HEK293T (cell line): ENCODE data around the gene OR2V2.
A peak's percentile ranks its signal among the peaks of the same experiment; 100 is the strongest.
"Not testable (repeated sequence)": the region's sequence is repeated elsewhere in the genome, so short reads cannot be mapped to it uniquely, and the experiment has no call there.

Experiments
- CTCF ChIA-PET: fragments of 350-600 bp; formaldehyde crosslinking; extraction: SDS; loops from one replicate; lab custom pipeline; 2021; ENCODE audit warnings: antibody characterized with exemption, inconsistent platforms; lab: Yijun Ruan, JAX
- POLR2A ChIA-PET: fragments of 350-600 bp; formaldehyde crosslinking; extraction: SDS; loops from one replicate; lab custom pipeline; 2020; ENCODE audit warnings: antibody characterized with exemption, inconsistent platforms; lab: Yijun Ruan, JAX
- DNase-seq: peaks from one replicate; pipeline ENCODE4 v3.0.0; 2012; ENCODE audit warnings: mixed read lengths; ENCODE audit errors: extremely low spot score
- ARNT ChIP-seq: fragments of 450-650 bp; IDR thresholded peaks from 2 replicates; pipeline ENCODE4 v1.6.1; 2017; ENCODE audit warnings: mild to moderate bottlenecking
- BHLHE40 ChIP-seq: fragments of 450-650 bp; IDR thresholded peaks from 2 replicates; pipeline ENCODE4 v1.6.1; 2016; ENCODE audit warnings: mild to moderate bottlenecking, moderate library complexity, borderline replicate concordance
- CTBP1 ChIP-seq: fragments of 450-650 bp; IDR thresholded peaks from 2 replicates; pipeline ENCODE4 v1.6.1; 2016; ENCODE audit warnings: borderline replicate concordance
- ELF4 ChIP-seq: fragments of 450-650 bp; IDR thresholded peaks from 2 replicates; pipeline ENCODE4 v1.6.1; 2017; ENCODE audit warnings: antibody characterized with exemption
- FOXA1 ChIP-seq: fragments of 450-650 bp; IDR thresholded peaks from 2 replicates; pipeline ENCODE4 v1.6.1; 2016; ENCODE audit warnings: mild to moderate bottlenecking
- FOXK2 ChIP-seq: fragments of 450-650 bp; IDR thresholded peaks from 2 replicates; pipeline ENCODE4 v1.6.1; 2016; ENCODE audit warnings: mild to moderate bottlenecking
- FOXM1 ChIP-seq: fragments of 450-650 bp; IDR thresholded peaks from 2 replicates; pipeline ENCODE4 v1.6.1; 2017; ENCODE audit warnings: mild to moderate bottlenecking, borderline replicate concordance
- HDGF ChIP-seq: fragments of 450-650 bp; IDR thresholded peaks from 2 replicates; pipeline ENCODE4 v1.6.1; 2017; ENCODE audit warnings: antibody characterized with exemption, borderline replicate concordance
- L3MBTL2 ChIP-seq: fragments of 450-650 bp; conservative IDR thresholded peaks from 2 replicates; pipeline ENCODE4 v1.6.1; 2016; ENCODE audit warnings: mild to moderate bottlenecking
- LEF1 ChIP-seq: fragments of 450-650 bp; IDR thresholded peaks from 2 replicates; pipeline ENCODE4 v1.6.1; 2017; ENCODE audit warnings: mild to moderate bottlenecking, borderline replicate concordance
- NFRKB ChIP-seq: fragments of 450-650 bp; IDR thresholded peaks from 2 replicates; pipeline ENCODE4 v1.6.1; 2016; ENCODE audit warnings: mild to moderate bottlenecking, moderate library complexity
- PKNOX1 ChIP-seq: fragments of 450-650 bp; IDR thresholded peaks from 2 replicates; pipeline ENCODE4 v1.6.1; 2016
- SP1 ChIP-seq: fragments of 450-650 bp; IDR thresholded peaks from 2 replicates; pipeline ENCODE4 v1.6.1; 2017
- SUZ12 ChIP-seq: fragments of 450-650 bp; IDR thresholded peaks from 2 replicates; pipeline ENCODE4 v1.6.1; 2016; ENCODE audit warnings: mild to moderate bottlenecking
- TARDBP ChIP-seq: fragments of 450-650 bp; IDR thresholded peaks from 2 replicates; pipeline ENCODE4 v1.6.1; 2016
- ZNF384 ChIP-seq: fragments of 450-650 bp; IDR thresholded peaks from 2 replicates; pipeline ENCODE4 v1.6.1; 2016

Gene OR2V2, protein sequence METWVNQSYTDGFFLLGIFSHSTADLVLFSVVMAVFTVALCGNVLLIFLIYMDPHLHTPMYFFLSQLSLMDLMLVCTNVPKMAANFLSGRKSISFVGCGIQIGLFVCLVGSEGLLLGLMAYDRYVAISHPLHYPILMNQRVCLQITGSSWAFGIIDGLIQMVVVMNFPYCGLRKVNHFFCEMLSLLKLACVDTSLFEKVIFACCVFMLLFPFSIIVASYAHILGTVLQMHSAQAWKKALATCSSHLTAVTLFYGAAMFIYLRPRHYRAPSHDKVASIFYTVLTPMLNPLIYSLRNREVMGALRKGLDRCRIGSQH

GRCh38 chr5:181146927-181147636 lies at the start of gene OR2V2:
TSS of gene OR2V2 (plus strand) at chr5:181147586. CDS start at chr5:181154943, 7,357 bp downstream.
- CTCF ChIA-PET, POLR2A ChIA-PET, DNase-seq: not testable (repeated sequence)

DNA sequence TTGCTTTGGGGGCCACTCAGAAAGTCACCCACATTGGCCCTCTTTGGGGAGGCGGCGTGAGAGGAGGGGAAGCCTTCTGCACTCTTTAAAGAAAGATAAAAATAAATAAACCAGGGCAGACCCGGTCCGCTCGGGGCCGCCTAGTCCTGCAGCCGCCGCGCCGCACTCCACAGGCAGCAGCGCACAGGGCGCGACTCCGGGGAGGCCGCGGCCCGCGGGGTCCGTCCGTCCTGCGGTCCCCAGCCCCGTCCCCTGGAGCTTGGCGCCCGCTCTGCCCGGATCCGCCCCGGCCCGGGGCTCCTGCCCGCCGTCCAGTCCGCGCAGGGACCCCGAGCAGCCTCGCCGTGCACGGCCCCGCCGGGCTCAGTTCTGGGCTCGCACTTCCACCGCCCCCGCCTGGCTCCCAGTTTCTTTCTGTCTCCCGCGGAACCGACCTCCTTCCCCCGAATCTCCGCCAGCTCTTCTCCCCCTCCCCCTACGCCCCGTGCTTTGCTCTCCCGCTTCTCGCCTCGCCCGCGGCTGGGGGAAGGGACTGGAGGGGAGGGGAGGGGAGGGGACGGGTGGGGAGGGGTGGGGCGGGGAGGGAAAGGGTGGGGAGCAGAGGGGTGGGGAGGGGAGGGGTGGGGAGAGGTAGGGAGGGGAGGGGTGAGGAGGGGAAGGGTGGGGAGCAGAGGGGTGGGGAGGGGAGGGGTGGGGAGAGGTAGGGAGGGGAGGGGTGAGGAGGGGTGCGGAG lies 49.5 kb upstream of the OR2V2 start:
- CTCF ChIA-PET, POLR2A ChIA-PET, DNase-seq: not testable (repeated sequence)

GRCh38 chr5:181098762-181099601 lies 48.4 kb upstream of the OR2V2 start:
- TF ChIP-seq L3MBTL2 (peak; percentile 69), ARNT (no peak), NFRKB (no peak), TARDBP (no peak), SP1 (no peak), LEF1 (no peak), ELF4 (no peak), FOXA1 (no peak)
- no peak for DNase-seq
- CTCF ChIA-PET: interaction anchor here (0.6 to 0.9 kb wide), 3 partner anchors 12 to 232 kb away, joined by 3 to 7 read pairs (median 3); no protein-coding TSS in a partner anchor
- POLR2A ChIA-PET: interaction anchor here (1.1 to 1.3 kb wide), 4 partner anchors 70 to 289 kb away, joined by 3 to 4 read pairs (median 4); no protein-coding TSS in a partner anchor

DNA sequence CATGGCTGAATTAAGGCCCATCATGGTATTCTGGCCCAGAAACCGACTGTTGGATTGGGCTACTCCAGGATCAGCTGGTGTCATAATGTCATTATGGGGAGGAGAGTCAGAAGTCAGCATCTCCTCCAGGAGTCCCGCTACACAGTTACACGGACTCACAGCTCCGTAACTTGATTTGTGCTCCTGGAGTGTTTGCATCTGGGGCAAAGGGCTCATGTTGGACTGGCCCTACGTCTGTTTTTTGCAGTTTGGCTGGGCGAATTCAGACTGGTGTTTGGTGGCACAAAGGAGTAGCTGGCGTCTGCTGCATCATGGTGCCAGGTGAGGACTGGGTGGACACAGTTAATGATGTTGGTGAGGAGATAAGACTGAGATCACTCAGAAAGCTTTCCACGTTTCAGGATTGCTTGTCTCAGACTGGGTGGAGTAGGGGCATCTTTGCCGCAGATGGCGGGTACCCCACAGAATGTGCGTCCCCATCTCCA lies 47.7 kb upstream of the OR2V2 start:
- CTCF ChIA-PET: interaction anchor here (0.6 to 0.9 kb wide), 3 partner anchors 12 to 233 kb away, joined by 3 to 7 read pairs (median 3); no protein-coding TSS in a partner anchor
- TF ChIP-seq L3MBTL2 (no peak), NFRKB (no peak), HDGF (no peak), FOXK2 (no peak), SUZ12 (no peak), ARNT (no peak), ELF4 (no peak), FOXM1 (no peak), SP1 (no peak), CTBP1 (no peak), ZNF384 (no peak), PKNOX1 (no peak), TARDBP (no peak)
- POLR2A ChIA-PET: interaction anchor here (0.7 to 1.3 kb wide), 7 partner anchors 47 to 289 kb away, joined by 3 to 4 read pairs (median 3); no protein-coding TSS in a partner anchor
- DNase-seq: no peak

- no peak for DNase-seq
- POLR2A ChIA-PET: interaction anchor here (0.7 to 1.3 kb wide), 7 partner anchors 48 to 290 kb away, joined by 3 to 4 read pairs (median 3); no protein-coding TSS in a partner anchor
- TF ChIP-seq LEF1: no peak
- no peak for TF ChIP-seq FOXA1
- no peak for TF ChIP-seq ZNF384
- no peak for TF ChIP-seq PKNOX1
- TF ChIP-seq TARDBP: no peak
- no peak for TF ChIP-seq ELF4
- TF ChIP-seq HDGF: no peak
- TF ChIP-seq FOXM1: no peak
- no peak for TF ChIP-seq SUZ12
- no peak for TF ChIP-seq NFRKB
- TF ChIP-seq BHLHE40: no peak
- no peak for TF ChIP-seq FOXK2
- TF ChIP-seq CTBP1: no peak
- TF ChIP-seq ARNT: no peak
- CTCF ChIA-PET: interaction anchor here (0.9 kb wide), 1 partner anchor 234 kb away, joined by 7 read pairs; no protein-coding TSS in a partner anchor
Measured at GRCh38 chr5:181100121-181100875, 47.1 kb upstream of the OR2V2 start.

- DNase-seq, POLR2A ChIA-PET, CTCF ChIA-PET: not testable (repeated sequence)
Measured at GRCh38 chr5:181101030-181101641, 46.2 kb upstream of the OR2V2 start.

DNA sequence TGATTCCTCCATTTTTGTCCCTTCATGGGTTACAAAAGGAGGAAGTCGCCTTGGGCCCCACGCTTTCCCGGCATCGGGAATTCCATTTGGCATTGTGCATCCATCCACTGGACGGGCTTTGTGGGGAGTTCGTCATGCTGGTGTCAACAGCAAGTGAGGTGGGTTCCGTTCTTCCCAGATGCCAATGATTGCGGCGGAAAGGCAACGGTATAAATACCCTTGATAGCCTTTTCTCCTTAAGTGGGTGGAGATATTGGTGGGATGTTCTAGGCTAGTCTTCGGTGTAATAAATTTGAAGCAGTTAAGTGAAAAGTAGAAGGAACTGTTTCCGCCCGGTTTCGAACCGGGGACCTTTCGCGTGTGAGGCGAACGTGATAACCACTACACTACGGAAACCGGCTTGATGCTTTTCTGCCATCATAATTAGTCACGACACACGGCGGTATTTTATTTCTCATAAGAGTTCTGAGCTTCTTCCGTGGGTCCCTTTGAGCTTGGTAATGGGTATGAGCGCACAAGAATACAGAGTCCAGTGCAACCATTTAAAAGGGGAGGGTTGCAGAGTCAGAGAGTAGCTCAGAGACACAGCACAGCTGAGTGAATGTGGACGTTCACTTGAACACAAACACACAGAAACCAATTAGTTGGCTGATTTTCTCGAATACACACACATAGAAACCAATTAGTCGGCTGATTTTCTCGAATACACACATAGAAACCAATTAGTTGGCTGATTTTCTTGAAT lies 45.3 kb upstream of the OR2V2 start:
- CTCF ChIA-PET, DNase-seq, POLR2A ChIA-PET: not testable (repeated sequence)

DNA sequence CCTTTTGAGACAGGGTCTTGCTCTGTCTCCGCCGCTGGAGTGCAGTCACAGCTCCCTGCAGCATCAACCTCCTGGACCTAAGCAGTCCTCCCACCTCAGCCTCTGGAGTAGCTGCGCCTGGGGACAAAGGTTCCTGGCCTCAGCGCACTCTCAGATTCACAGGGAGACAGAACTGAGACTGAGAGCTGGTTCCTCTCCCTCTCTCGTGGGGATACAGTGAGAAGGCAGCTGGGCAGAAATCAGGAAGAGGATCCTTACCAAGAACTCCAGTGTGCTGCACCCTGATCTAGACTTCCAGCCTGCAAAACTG lies 43.2 kb upstream of the OR2V2 start:
- CTCF ChIA-PET, DNase-seq, POLR2A ChIA-PET: not testable (repeated sequence)
